Upper lobe of right lung (tissue), 1 donor: ENCODE measurements around the gene GEMIN4. TPM values are rescaled to one million over a fixed set of nuclear protein-coding genes. Genes with fewer than 3 reads are reported as not detected.

Experiments used
- ATAC-seq: fragments of 200-7000 bp; cut with Tn5 transposase; one replicate; pipeline ENCODE4 v1.9.1; 2020; ENCODE audit warnings: mild to moderate bottlenecking, moderate library complexity
- DNase-seq: peaks from one replicate; pipeline ENCODE4 v3.0.0-alpha.2; 2020
- H3K27ac ChIP-seq: fragments of 200-600 bp; one replicate; pipeline ENCODE4 v1.8.0; 2022
- H3K27me3 ChIP-seq: fragments of 200-600 bp; one replicate; pipeline ENCODE4 v1.8.0; 2022; ENCODE audit warnings: mild to moderate bottlenecking
- H3K36me3 ChIP-seq: fragments of 200-600 bp; one replicate; pipeline ENCODE4 v1.8.0; 2022
- H3K4me1 ChIP-seq: fragments of 200-600 bp; one replicate; pipeline ENCODE4 v1.8.0; 2022
- H3K4me3 ChIP-seq: fragments of 200-600 bp; one replicate; pipeline ENCODE4 v1.8.0; 2022; ENCODE audit warnings: mild to moderate bottlenecking
- H3K9me3 ChIP-seq: fragments of 200-600 bp; one replicate; pipeline ENCODE4 v1.8.0; 2022
- CTCF ChIP-seq: fragments of 200-600 bp; IDR thresholded peaks from one replicate; pipeline ENCODE4 v1.8.0; 2022; ENCODE audit warnings: antibody characterized with exemption
- intact Hi-C: fragments of 100-400 bp; cut with DNase I; formaldehyde crosslinking; loops from one replicate; pipeline ENCODE4 v1.11.0; 2022
- long read RNA-seq: library from polyadenylated mRNA; unstranded; transcript quantifications from one replicate; pipeline ENCODE4 v2.0.0, GENCODE V29; 2021
- total RNA-seq: library from RNA; stranded (reverse); fragmentation: NEBNext Ultra II Directional; extraction: Animal tissue kit (Norgen Biotek cat#: 25700); gene quantifications from one replicate; pipeline ENCODE4 v1.2.1, GENCODE V29; 2021
- donor health status: DM: no; HTN: yes; CAD: no; lungs with severe emphysema.

GEMIN4 gene
- total RNA-seq, result 23.0 TPM
- long read RNA-seq, full-length matches to known transcripts, result 22 of 26 reads
- long read RNA-seq, partial matches to known transcripts, result 0 of 26 reads
- long read RNA-seq, other reads (novel, unspliced or antisense), result 4 of 26 reads

GRCh38 chr17:752002-752619 lies at the start of gene GEMIN4:
Gene GEMIN4, minus strand, starts transcription at chr17:752264. Its CDS starts 122 bp downstream, at chr17:752142.
- ATAC-seq, result peak; percentile 97
- Histone ChIP-seq H3K27ac (peak within 1 kb of the TSS; percentile 84), H3K36me3 (peaks cover 10% of the 10 kb centered on the region)

GRCh38 chr17:801660-802059 lies 49.6 kb upstream of the GEMIN4 start:
- Histone ChIP-seq H3K4me3 (no peak overlapping the region), H3K4me1 (no peaks in the 10 kb centered on the region), H3K36me3 (no peaks in the 10 kb centered on the region), H3K9me3 (no peaks in the 10 kb centered on the region), H3K27me3 (no peaks in the 10 kb centered on the region), H3K27ac (no peak overlapping the region)
- no peak for TF ChIP-seq CTCF
- intact Hi-C loops, result loop anchor here (5.0 kb wide), 1 partner anchor 176 kb away; the partner anchor contains the start of gene NXN
- ATAC-seq (no peak), DNase-seq (no peak)

More at GRCh38 chr17:752002-752619, at the start of gene GEMIN4:
- intact Hi-C loops, result no loop called here
- peak; percentile 97 for DNase-seq
- H3K27me3 ChIP-seq, result no peaks in the 10 kb centered on the region
- peak within 1 kb of the TSS; percentile 76 for H3K4me3 ChIP-seq
- H3K9me3 ChIP-seq, result no peaks in the 10 kb centered on the region
- peaks cover 15% of the 10 kb centered on the region for H3K4me1 ChIP-seq
- TF ChIP-seq CTCF, result peak; percentile 91

- Histone ChIP-seq H3K27me3 (no peaks in the 10 kb centered on the region), H3K9me3 (no peaks in the 10 kb centered on the region), H3K36me3 (no peaks in the 10 kb centered on the region), H3K4me1 (peaks cover 2% of the 10 kb centered on the region), H3K27ac (no peak overlapping the region), H3K4me3 (no peak overlapping the region)
- no peak for DNase-seq
- TF ChIP-seq CTCF, result no peak
- intact Hi-C loops, result loop anchor here (5.0 kb wide), 1 partner anchor 177 kb away; the partner anchor contains the start of gene NXN
- ATAC-seq, result no peak
Measured at GRCh38 chr17:800446-801242, 48.6 kb upstream of the GEMIN4 start.

GRCh38 chr17:799261-799660 lies 47.2 kb upstream of the GEMIN4 start:
- H3K27me3 ChIP-seq, result no peaks in the 10 kb centered on the region
- no peaks in the 10 kb centered on the region for H3K36me3 ChIP-seq
- H3K27ac ChIP-seq, result no peak overlapping the region
- H3K4me3 ChIP-seq, result no peak overlapping the region
- no peak for ATAC-seq
- H3K4me1 ChIP-seq, result peaks cover 14% of the 10 kb centered on the region
- no peaks in the 10 kb centered on the region for H3K9me3 ChIP-seq
- no peak for TF ChIP-seq CTCF
- no peak for DNase-seq
- intact Hi-C loops, result no loop called here

- ATAC-seq (no peak), DNase-seq (no peak)
- Histone ChIP-seq H3K4me1 (peaks cover 14% of the 10 kb centered on the region), H3K27me3 (no peaks in the 10 kb centered on the region), H3K9me3 (no peaks in the 10 kb centered on the region), H3K4me3 (no peak overlapping the region), H3K27ac (no peak overlapping the region), H3K36me3 (no peaks in the 10 kb centered on the region)
- intact Hi-C loops, result no loop called here
- TF ChIP-seq CTCF, result no peak
Measured at GRCh38 chr17:798246-798645, 46.2 kb upstream of the GEMIN4 start.
